ENCODE results near the gene FILIP1L. TPM values are rescaled to one million over a fixed set of nuclear protein-coding genes. Genes with fewer than 3 reads are reported as not detected.

Gene FILIP1L
- total and polyA plus RNA-seq, 2 of the 8 experiments (the other 6 are each of a cell fraction or from before 2014, with no cell fraction given): 0.06 to 0.09 TPM

GRCh38 chr3:99809565-99809964, 304.7 kb downstream of the FILIP1L start:
- H3K9me3 ChIP-seq (ENCODE audit: insufficient read depth in 2 of 2, low read depth in 1 of 2, low read length in 1 of 2): peaks cover 14 to 17% of the 10 kb centered on the region in 2 experiments
- H3K23me2 ChIP-seq (ENCODE audit: low read depth, low read length): no peaks in the 10 kb centered on the region
- no peak overlapping the region for H2BK120ac ChIP-seq (replicated peaks; ENCODE audit: low read depth, low read length)
- H2BK12ac ChIP-seq (ENCODE audit: low read depth, low read length): no peak overlapping the region
- ChIA-PET POLR2A (ENCODE audit: partially characterized antibody) (no interaction called here), CTCF (ENCODE audit: partially characterized antibody) (interaction anchor here (1.1 to 1.8 kb wide), 4 partner anchors 9 to 985 kb away, joined by 3 to 9 read pairs (median 4); partner anchors contain the start of gene CMSS1)
- H3K56ac ChIP-seq (replicated peaks; ENCODE audit: insufficient read length, low read depth, low read length): no peak overlapping the region
- H2AK5ac ChIP-seq (ENCODE audit: low read depth, low read length): no peak overlapping the region
- H2AFZ ChIP-seq (ENCODE audit: low read length): no peak overlapping the region
- H3K36me3 ChIP-seq (ENCODE audit: control insufficient read depth in 2 of 4, insufficient read depth in 4 of 4, low read length in 3 of 4): 0 out of 8 replicates have a peak, but pooled peaks cover 0 to 3% (median 0%) of the 10 kb centered on the region in 4 experiments
- WGBS, 2 experiments (ENCODE audit: extremely low coverage in 1 of 2, insufficient coverage in 1 of 2, insufficient read length in 1 of 2, insufficient replicate concordance in 2 of 2, low coverage in 1 of 2, low lambda C conversion rate in 2 of 2, missing lambda C conversion rate in 1 of 2): 89% methylated on average over 2 of the region's 2 CpGs; no CpG with 5 or more reads in 1 of the 2 experiments
- FAIRE-seq: no peak
- no peak overlapping the region for H3K14ac ChIP-seq (ENCODE audit: insufficient read length)
- H3K9ac ChIP-seq (replicated peaks in 1 of 4; ENCODE audit: extremely low read depth in 1 of 4, low read depth in 3 of 4, low read length in 3 of 4): no peak overlapping the region
- DNase-seq (ENCODE audit: low read depth in 1 of 2, low spot score in 2 of 2): no peak
- H3K79me1 ChIP-seq (ENCODE audit: low read depth, low read length): no peaks in the 10 kb centered on the region
- H3K4me1 ChIP-seq (replicated peaks in 1 of 4; ENCODE audit: control insufficient read depth in 3 of 4, insufficient read depth in 4 of 4, low read length in 3 of 4): no peaks in the 10 kb centered on the region
- H3K27me3 ChIP-seq (replicated peaks in 1 of 4; ENCODE audit: control insufficient read depth in 3 of 4, extremely low read depth in 1 of 4, insufficient read depth in 3 of 4, low read length in 3 of 4): no peaks in the 10 kb centered on the region
- no peak overlapping the region for H3K4me2 ChIP-seq (ENCODE audit: insufficient read depth in 1 of 2, low read depth in 2 of 2, low read length in 2 of 2)
- H3K18ac ChIP-seq (ENCODE audit: extremely low read depth, low read length): no peak overlapping the region
- no peak overlapping the region for H4K5ac ChIP-seq (ENCODE audit: insufficient read length, low read depth, low read length)
- no peak overlapping the region for H3K4ac ChIP-seq (replicated peaks; ENCODE audit: insufficient read length, low read depth, low read length)
- H4K20me1 ChIP-seq (replicated peaks in 1 of 2; ENCODE audit: control insufficient read depth in 1 of 2, insufficient read depth in 2 of 2, low read length in 2 of 2): no peaks in the 10 kb centered on the region
- H3K27ac ChIP-seq (ENCODE audit: low read depth, low read length): no peak overlapping the region
- H2BK20ac ChIP-seq (ENCODE audit: low read length): no peak overlapping the region
- H2BK15ac ChIP-seq (ENCODE audit: low read length): no peak overlapping the region
- H4K8ac ChIP-seq (ENCODE audit: extremely low read depth, insufficient read depth, low read length): no peak overlapping the region
- H3K4me3 ChIP-seq (ENCODE audit: extremely low read depth in 1 of 4, insufficient read depth in 2 of 4, low read depth in 3 of 4, low read length in 4 of 4): no peak overlapping the region
- H2BK5ac ChIP-seq (ENCODE audit: low read depth, low read length): no peak overlapping the region
- no peak overlapping the region for H3K23ac ChIP-seq (ENCODE audit: insufficient read length)
- no peaks in the 10 kb centered on the region for H3K79me2 ChIP-seq (ENCODE audit: control insufficient read depth in 1 of 2, insufficient read depth in 2 of 2, low read length in 2 of 2)
- H4K91ac ChIP-seq (replicated peaks; ENCODE audit: insufficient read length, low read length): no peak overlapping the region
- no peak for TF ChIP-seq USF2 (IDR thresholded peaks at IDR 0.05; ENCODE audit: low read length)
- no peak for TF ChIP-seq RAD21 (IDR thresholded peaks at IDR 0.05 in 1 of 2, conservative IDR thresholded peaks at IDR 0.05 in 1 of 2; ENCODE audit: low read depth in 2 of 2, low read length in 2 of 2)
- TF ChIP-seq KDM1A (IDR thresholded peaks at IDR 0.05; ENCODE audit: borderline replicate concordance, low read length): no peak
- no peak for TF ChIP-seq SIN3A (conservative IDR thresholded peaks at IDR 0.05 in 1 of 2, IDR thresholded peaks at IDR 0.05 in 1 of 2; ENCODE audit: low read depth in 1 of 2, low read length in 2 of 2)
- no peak for TF ChIP-seq POU5F1 (IDR thresholded peaks at IDR 0.05; ENCODE audit: low read depth, low read length)
- TF ChIP-seq CTBP2 (IDR thresholded peaks at IDR 0.05; ENCODE audit: borderline replicate concordance, insufficient read depth, insufficient read length, low read length): no peak
- no peak for TF ChIP-seq KDM4A (IDR thresholded peaks at IDR 0.05; ENCODE audit: low read depth, low read length, severe bottlenecking)
- no peak for TF ChIP-seq TEAD4 (IDR thresholded peaks at IDR 0.05; ENCODE audit: low read depth, low read length)
- no peak for TF ChIP-seq FOSL1 (IDR thresholded peaks at IDR 0.05; ENCODE audit: insufficient read depth, low read depth, low read length)
- no peak for TF ChIP-seq PHF8 (conservative IDR thresholded peaks at IDR 0.05; ENCODE audit: low read depth, low read length)
- TF ChIP-seq CHD2 (IDR thresholded peaks at IDR 0.05; ENCODE audit: low read length): no peak
- TF ChIP-seq CREB1 (IDR thresholded peaks at IDR 0.05): no peak
- no peak for TF ChIP-seq CBX8 (IDR thresholded peaks at IDR 0.05; ENCODE audit: borderline replicate concordance, low read depth, low read length)

Measured in H1 (cell line).